H1 (cell line): Measurements from ENCODE around the gene ACTA2. TPM values are rescaled to one million over a fixed set of nuclear protein-coding genes. Genes with fewer than 3 reads are reported as not detected.

Experiments used
- CTCF ChIA-PET: fragments of 300-600 bp; sonication (Branson Sonifier 250); formaldehyde crosslinking; loops from one replicate; lab custom pipeline; 2021; ENCODE audit not compliant: partially characterized antibody; lab: Charles Lee
- POLR2A ChIA-PET: fragments of 300-600 bp; sonication (Branson Sonifier 250); formaldehyde crosslinking; loops from one replicate; lab custom pipeline; 2021; ENCODE audit warnings: inconsistent platforms; ENCODE audit not compliant: partially characterized antibody; lab: Charles Lee
- DNase-seq, 2 experiments: peaks; one replicate each; pipeline versions ENCODE4 v3.0.0 to v3.0.0-alpha.2; 2010 to 2022; ENCODE audit warnings: low spot score in 2 of 2, low read depth in 1 of 2, mixed read lengths in 1 of 2
- FAIRE-seq: peaks from 2 replicates; lab custom pipeline; 2011; peaks lifted over from hg19 to GRCh38; lab: Jason Lieb, UNC
- H2AFZ ChIP-seq: 2 replicates; pipeline ENCODE4 v1.8.1; 2012; ENCODE audit warnings: low read length, inconsistent platforms
- H2AK5ac ChIP-seq: 2 replicates; pipeline ENCODE4 v1.6.1; 2013; ENCODE audit warnings: low read depth, low read length
- H2BK120ac ChIP-seq: replicated peaks from 2 replicates; pipeline ENCODE3; 2013; ENCODE audit warnings: low read depth, low read length, inconsistent platforms
- H2BK12ac ChIP-seq: 2 replicates; pipeline ENCODE4 v1.6.1; 2013; ENCODE audit warnings: low read depth, low read length
- H2BK15ac ChIP-seq: 2 replicates; pipeline ENCODE4 v1.6.1; 2013; ENCODE audit warnings: low read length
- H2BK20ac ChIP-seq: 2 replicates; pipeline ENCODE4 v1.6.1; 2013; ENCODE audit warnings: low read length
- H2BK5ac ChIP-seq: 2 replicates; pipeline ENCODE4 v1.6.1; 2013; ENCODE audit warnings: low read depth, low read length
- H3K14ac ChIP-seq: 2 replicates; pipeline ENCODE4 v1.6.1; 2013; ENCODE audit warnings: inconsistent platforms; ENCODE audit not compliant: insufficient read length
- H3K18ac ChIP-seq: 2 replicates; pipeline ENCODE4 v1.6.1; 2013; ENCODE audit warnings: low read length; ENCODE audit errors: extremely low read depth
- H3K23ac ChIP-seq: 2 replicates; pipeline ENCODE4 v1.6.1; 2013; ENCODE audit warnings: inconsistent platforms; ENCODE audit not compliant: insufficient read length
- H3K23me2 ChIP-seq: 2 replicates; pipeline ENCODE4 v1.6.1; 2013; ENCODE audit warnings: low read depth, low read length
- H3K27ac ChIP-seq: 2 replicates; pipeline ENCODE4 v1.6.1; 2011; ENCODE audit warnings: low read depth, low read length, inconsistent platforms
- H3K27me3 ChIP-seq, 4 experiments: replicated peaks in 1 of 4; 1 replicate in 1 of 4; 2 replicates in 3 of 4; pipeline versions ENCODE4 v1.6.1 to v1.8.1; 2011 to 2013; ENCODE audit warnings: low read length in 3 of 4, mild to moderate bottlenecking in 3 of 4, inconsistent platforms in 2 of 4, mixed read lengths in 2 of 4, moderate library complexity in 1 of 4; ENCODE audit not compliant: control insufficient read depth in 3 of 4, insufficient read depth in 3 of 4; ENCODE audit errors: extremely low read depth in 1 of 4
- H3K36me3 ChIP-seq, 4 experiments: 2 replicates each; pipeline versions ENCODE4 v1.6.1 to v1.8.1; 2011 to 2013; ENCODE audit warnings: mild to moderate bottlenecking in 4 of 4, low read length in 3 of 4, moderate library complexity in 2 of 4, control low read depth in 1 of 4, inconsistent platforms in 1 of 4; ENCODE audit not compliant: insufficient read depth in 4 of 4, control insufficient read depth in 2 of 4
- H3K4ac ChIP-seq: replicated peaks from 2 replicates; pipeline ENCODE3; 2013; ENCODE audit warnings: low read length, low read depth, mixed read lengths, inconsistent platforms; ENCODE audit not compliant: insufficient read length
- H3K4me1 ChIP-seq, 4 experiments: replicated peaks in 1 of 4; 1 replicate in 1 of 4; 2 replicates in 3 of 4; pipeline versions ENCODE4 v1.6.1 to v1.8.1; 2011 to 2013; ENCODE audit warnings: low read length in 3 of 4, inconsistent platforms in 2 of 4, mixed read lengths in 1 of 4; ENCODE audit not compliant: insufficient read depth in 4 of 4, control insufficient read depth in 3 of 4
- H3K4me2 ChIP-seq, 2 experiments: 2 replicates each; pipeline versions ENCODE4 v1.6.1 to v1.8.1; 2011 to 2013; ENCODE audit warnings: low read depth in 2 of 2, low read length in 2 of 2, control low read depth in 1 of 2, inconsistent platforms in 1 of 2, mild to moderate bottlenecking in 1 of 2; ENCODE audit not compliant: insufficient read depth in 1 of 2
- H3K4me3 ChIP-seq, 4 experiments: fragments of 200-600, 300-600 bp in 1 of 4; sonication (generic), shearing (Covaris generic), sonication (Bioruptor Twin) in 1 of 4; 2 replicates each; pipeline versions ENCODE4 v1.5.1 to v1.8.1; 2011 to 2016; ENCODE audit warnings: low read length in 4 of 4, low read depth in 3 of 4, control low read depth in 2 of 4, inconsistent platforms in 2 of 4, mild to moderate bottlenecking in 2 of 4, mixed read lengths in 1 of 4, moderate library complexity in 1 of 4; ENCODE audit not compliant: insufficient read depth in 2 of 4; ENCODE audit errors: extremely low read depth in 1 of 4
- H3K56ac ChIP-seq: replicated peaks from 2 replicates; pipeline ENCODE3; 2013; ENCODE audit warnings: low read depth, mild to moderate bottlenecking, mixed read lengths, low read length, inconsistent platforms; ENCODE audit not compliant: insufficient read length
- H3K79me1 ChIP-seq: 2 replicates; pipeline ENCODE4 v1.6.1; 2013; ENCODE audit warnings: low read depth, low read length, control low read depth
- H3K79me2 ChIP-seq, 2 experiments: 2 replicates each; pipeline versions ENCODE4 v1.6.1 to v1.8.1; 2012 to 2013; ENCODE audit warnings: low read length in 2 of 2, mild to moderate bottlenecking in 2 of 2, inconsistent platforms in 1 of 2; ENCODE audit not compliant: insufficient read depth in 2 of 2, control insufficient read depth in 1 of 2
- H3K9ac ChIP-seq, 4 experiments: replicated peaks in 1 of 4; 1 replicate in 1 of 4; 2 replicates in 3 of 4; pipeline versions ENCODE4 v1.6.1 to v1.8.1; 2011 to 2013; ENCODE audit warnings: low read depth in 3 of 4, low read length in 3 of 4, control low read depth in 2 of 4, mild to moderate bottlenecking in 2 of 4, moderate library complexity in 2 of 4, inconsistent platforms in 1 of 4; ENCODE audit errors: extremely low read depth in 1 of 4
- H3K9me3 ChIP-seq, 2 experiments: 2 replicates each; pipeline versions ENCODE4 v1.6.1 to v1.8.1; 2012 to 2013; ENCODE audit warnings: mild to moderate bottlenecking in 2 of 2, moderate library complexity in 2 of 2, control low read depth in 1 of 2, inconsistent platforms in 1 of 2, low read depth in 1 of 2, low read length in 1 of 2, mixed read lengths in 1 of 2; ENCODE audit not compliant: insufficient read depth in 2 of 2
- H4K20me1 ChIP-seq, 2 experiments: replicated peaks in 1 of 2; 2 replicates each; pipeline versions ENCODE3 to v1.8.1; 2011 to 2013; ENCODE audit warnings: inconsistent platforms in 2 of 2, low read length in 2 of 2, mild to moderate bottlenecking in 1 of 2; ENCODE audit not compliant: insufficient read depth in 2 of 2, control insufficient read depth in 1 of 2
- H4K5ac ChIP-seq: 2 replicates; pipeline ENCODE4 v1.6.1; 2013; ENCODE audit warnings: low read length, low read depth, mixed read lengths, inconsistent platforms; ENCODE audit not compliant: insufficient read length
- H4K8ac ChIP-seq: 2 replicates; pipeline ENCODE4 v1.8.0; 2013; ENCODE audit warnings: mild to moderate bottlenecking, moderate library complexity, low read length, inconsistent platforms; ENCODE audit not compliant: insufficient read depth; ENCODE audit errors: extremely low read depth
- H4K91ac ChIP-seq: replicated peaks from 2 replicates; pipeline ENCODE3; 2013; ENCODE audit warnings: low read length, mixed read lengths, inconsistent platforms; ENCODE audit not compliant: insufficient read length
- WGBS, 2 experiments: shearing (Covaris generic) in 1 of 2; methylation state at CpG; one replicate each; pipeline versions ENCODE4 v1.1.6 to v1.1.7; 2013 to 2015; ENCODE audit warnings: low lambda C conversion rate in 2 of 2, mixed read lengths in 2 of 2, inconsistent platforms in 1 of 2, low coverage in 1 of 2, missing lambda C conversion rate in 1 of 2; ENCODE audit not compliant: insufficient replicate concordance in 2 of 2, insufficient coverage in 1 of 2, insufficient read length in 1 of 2; ENCODE audit errors: extremely low coverage in 1 of 2, missing lambda C conversion rate in 1 of 2; 5-methylcytosine and 5-hydroxymethylcytosine counted together
- polyA plus RNA-seq, 7 experiments: library from polyadenylated mRNA; depleted of rRNA in 3 of 7; stranded (reverse) in 5 of 7; unstranded in 2 of 7; fragments of >200 nt in 5 of 7; fragments of 200-250 nt in 2 of 7; gene quantifications; 1 replicate in 5 of 7; 2 replicates in 1 of 7; 4 replicates in 1 of 7; pipeline versions ENCODE4 v1.2.1 to v1.2.3, GENCODE V29; 2011 to 2013; ENCODE audit warnings: missing spikeins in 2 of 7, mixed read lengths in 2 of 7
- total RNA-seq: library from RNA; stranded (reverse); fragmentation: NEBNext Ultra II Directional; extraction: Animal tissue kit (Norgen Biotek cat#: 25700); gene quantifications from 2 replicates; pipeline ENCODE4 v1.2.1, GENCODE V29; 2021

The ACTA2 gene
- total and polyA plus RNA-seq, 2 of the 8 experiments (the other 6 are each of a cell fraction or from before 2014, with no cell fraction given), result 3.5 to 8.9 TPM

- H3K23ac ChIP-seq, result no peak overlapping the region
Observed at GRCh38 chr10:88979603-88980002, 27.0 kb upstream of the ACTA2 start.

More at GRCh38 chr10:88979603-88980002, 27.0 kb upstream of the ACTA2 start:
- Histone ChIP-seq H4K8ac (no peak overlapping the region), H4K91ac (no peak overlapping the region), H3K4ac (no peak overlapping the region), H3K18ac (no peak overlapping the region), H3K79me2 (no peaks in the 10 kb centered on the region), H3K56ac (no peak overlapping the region), H3K4me2 (no peak overlapping the region), H3K4me1 (no peaks in the 10 kb centered on the region), H4K5ac (no peak overlapping the region), H2BK12ac (no peak overlapping the region), H2AFZ (no peak overlapping the region), H2BK20ac (no peak overlapping the region), H3K4me3 (no peak overlapping the region), H2BK15ac (no peak overlapping the region), H3K27ac (no peak overlapping the region), H2BK120ac (no peak overlapping the region), H3K23me2 (no peaks in the 10 kb centered on the region), H3K9me3 (no peaks in the 10 kb centered on the region), H2BK5ac (no peak overlapping the region), H3K79me1 (no peaks in the 10 kb centered on the region), H3K36me3 (no peaks in the 10 kb centered on the region), H3K14ac (no peak overlapping the region), H3K27me3 (no peaks in the 10 kb centered on the region), H2AK5ac (no peak overlapping the region), H3K9ac (no peak overlapping the region), H4K20me1 (no peaks in the 10 kb centered on the region)
- ChIA-PET POLR2A (interaction anchor here (0.6 kb wide), 1 partner anchor 249 kb away, joined by 3 read pairs; no protein-coding TSS in a partner anchor), CTCF (interaction anchor here (1.4 to 3.3 kb wide), 2 partner anchors 11 to 47 kb away, joined by 4 to 14 read pairs; partner anchors contain the start of gene FAS)
- DNase-seq (no peak), FAIRE-seq (no peak)
- WGBS, 2 experiments, result 79% methylated on average over 4 of the region's 4 CpGs; no CpG with 5 or more reads in 1 of the 2 experiments
